ENCODE data around the gene PRKCE.

GRCh38 chr2:46087492-46087891 lies 436.0 kb downstream of the PRKCE start:
- TF ChIP-seq GATA3 (IDR thresholded peaks at IDR 0.05; ENCODE audit: low read depth, low read length), result no peak
- TF ChIP-seq GATA2 (IDR thresholded peaks at IDR 0.05; ENCODE audit: low read depth, low read length), result no peak
